HG03135 (cell line): ENCODE results near the gene TBC1D3B.
A peak's percentile ranks its signal among the peaks of the same experiment; 100 is the strongest.
"Not testable (repeated sequence)": the region's sequence is repeated elsewhere in the genome, so short reads cannot be mapped to it uniquely, and the experiment has no call there.

Source experiments
- ATAC-seq: cut with Tn5 transposase; IDR thresholded peaks from one replicate; pipeline ENCODE4 v1.9.1; 2021; ENCODE audit warnings: mild to moderate bottlenecking, moderate library complexity; ENCODE audit not compliant: unreplicated experiment

The TBC1D3B gene

GRCh38 chr17:36176536-36176935, at the start of gene TBC1D3B:
TSS of gene TBC1D3B (minus strand) at chr17:36176636. CDS start at chr17:36175050, 1,586 bp downstream.
- ATAC-seq: not testable (repeated sequence)

GRCh38 chr17:36222967-36223366, 46.5 kb upstream of the TBC1D3B start:
- ATAC-seq: not testable (repeated sequence)

- ATAC-seq: not testable (repeated sequence)
These were observed 45.2 kb upstream of the TBC1D3B start for GRCh38 chr17:36221581-36222100.

- not testable (repeated sequence) for ATAC-seq
These were observed 44.5 kb upstream of the TBC1D3B start for GRCh38 chr17:36220737-36221580.

DNA sequence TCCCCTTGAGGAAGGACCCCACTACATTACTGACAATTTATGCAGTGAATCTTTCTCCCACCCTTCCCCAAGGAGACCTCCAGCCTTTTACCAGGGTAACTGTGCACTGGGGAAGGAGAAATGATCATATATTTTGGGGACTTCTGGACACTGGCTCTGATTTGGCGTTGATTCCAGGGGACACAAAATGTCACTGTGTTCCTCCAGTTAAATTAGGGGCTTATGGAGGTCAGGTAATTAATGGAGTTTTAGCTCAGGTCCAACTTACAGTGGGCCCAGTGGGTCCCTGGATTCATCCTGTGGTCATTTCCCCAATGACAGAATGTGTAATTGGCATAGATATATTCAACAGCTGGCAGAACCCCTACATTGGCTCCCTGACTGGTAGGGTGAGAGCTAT, 43.1 kb upstream of the TBC1D3B start:
- not testable (repeated sequence) for ATAC-seq

- ATAC-seq: not testable (repeated sequence)
These were observed 39.2 kb upstream of the TBC1D3B start for GRCh38 chr17:36215406-36216308.

- no peak for ATAC-seq
These were observed 38.5 kb upstream of the TBC1D3B start for GRCh38 chr17:36214918-36215317.

- ATAC-seq: no peak
These were observed 37.3 kb upstream of the TBC1D3B start for GRCh38 chr17:36213695-36214094.

- no peak for ATAC-seq
These were observed 36.5 kb upstream of the TBC1D3B start for GRCh38 chr17:36212966-36213365.

- ATAC-seq: no peak
These were observed 35.8 kb upstream of the TBC1D3B start for GRCh38 chr17:36212272-36212605.

GRCh38 chr17:36211484-36212271, 35.2 kb upstream of the TBC1D3B start:
- ATAC-seq: not testable (repeated sequence)

DNA sequence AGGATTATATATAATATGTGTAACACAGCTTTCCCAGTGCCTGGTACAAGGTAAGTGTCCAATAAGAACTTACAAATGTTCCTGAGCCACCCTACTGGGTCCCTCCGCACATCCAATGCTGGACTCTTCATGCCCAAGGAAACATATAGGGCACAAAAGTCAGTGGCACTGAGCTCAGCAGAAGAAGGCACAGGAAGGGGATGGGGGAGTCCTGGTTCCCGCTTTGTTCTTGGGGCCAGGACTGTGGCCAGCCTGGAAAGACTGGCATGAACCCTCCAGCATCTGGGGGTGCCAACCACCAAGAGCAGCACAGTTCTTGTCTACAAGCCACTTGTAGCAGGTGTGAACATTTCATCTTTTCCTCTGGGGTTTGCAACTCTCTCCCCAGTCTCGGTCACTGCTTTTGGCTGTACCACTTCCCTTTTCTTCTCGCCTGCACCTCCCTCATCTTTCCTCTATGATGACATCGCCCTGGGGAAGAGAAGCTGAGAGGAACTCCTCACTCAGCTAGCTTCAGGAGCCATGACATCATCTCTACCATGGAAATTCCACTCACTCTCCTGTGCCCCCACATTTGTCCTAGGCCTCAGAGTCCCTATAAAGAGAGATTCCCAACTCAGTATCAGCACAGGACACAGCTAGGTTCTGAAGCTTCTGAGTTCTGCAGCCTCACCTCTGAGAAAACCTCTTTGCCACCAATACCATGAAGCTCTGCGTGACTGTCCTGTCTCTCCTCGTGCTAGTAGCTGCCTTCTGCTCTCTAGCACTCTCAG, 34.2 kb upstream of the TBC1D3B start, which contains the start of gene CCL4L2:
Gene CCL4L2 (plus strand): TSS at position 625 of the 773 bp plus-strand sequence.
- peak; percentile 64 for ATAC-seq

DNA sequence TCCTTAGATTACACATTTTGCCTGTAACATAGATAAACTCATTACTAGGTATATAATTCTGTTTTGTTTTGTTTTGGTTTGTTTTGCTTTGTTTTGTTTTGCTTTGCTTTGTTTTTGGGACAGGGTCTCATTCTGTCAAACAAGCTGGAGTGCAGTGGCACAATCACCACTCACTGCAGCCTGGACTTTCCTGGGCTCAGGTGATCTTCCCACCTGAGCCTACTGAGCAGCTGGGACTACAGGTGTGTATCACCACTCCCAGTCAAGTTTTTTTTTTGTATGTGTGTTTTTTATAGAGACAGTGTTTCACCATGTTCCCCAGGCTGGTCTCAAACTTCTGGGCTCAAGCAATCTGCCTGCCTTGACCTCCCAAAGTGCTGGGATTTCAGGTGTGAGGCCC, 33.1 kb upstream of the TBC1D3B start:
- no peak for ATAC-seq

GRCh38 chr17:36207383-36207782, 30.9 kb upstream of the TBC1D3B start:
- ATAC-seq: not testable (repeated sequence)

DNA sequence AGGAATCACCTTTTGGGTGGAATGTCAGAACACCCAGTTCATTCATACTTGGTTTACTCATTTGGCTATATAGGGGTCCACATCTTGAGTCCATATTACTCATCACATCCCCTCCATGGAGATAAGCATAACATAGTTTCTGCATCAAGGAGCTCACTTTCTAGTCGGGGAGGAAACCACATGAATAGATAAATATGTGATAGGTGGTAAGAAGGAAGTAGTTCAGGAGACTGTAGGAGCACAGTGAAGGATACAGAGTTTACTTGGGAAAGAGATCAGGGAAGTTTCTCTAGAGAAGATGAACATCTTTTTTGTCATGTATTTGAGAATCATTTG, 30.0 kb upstream of the TBC1D3B start:
- not testable (repeated sequence) for ATAC-seq

GRCh38 chr17:36205637-36206485, 29.4 kb upstream of the TBC1D3B start:
- no peak for ATAC-seq

DNA sequence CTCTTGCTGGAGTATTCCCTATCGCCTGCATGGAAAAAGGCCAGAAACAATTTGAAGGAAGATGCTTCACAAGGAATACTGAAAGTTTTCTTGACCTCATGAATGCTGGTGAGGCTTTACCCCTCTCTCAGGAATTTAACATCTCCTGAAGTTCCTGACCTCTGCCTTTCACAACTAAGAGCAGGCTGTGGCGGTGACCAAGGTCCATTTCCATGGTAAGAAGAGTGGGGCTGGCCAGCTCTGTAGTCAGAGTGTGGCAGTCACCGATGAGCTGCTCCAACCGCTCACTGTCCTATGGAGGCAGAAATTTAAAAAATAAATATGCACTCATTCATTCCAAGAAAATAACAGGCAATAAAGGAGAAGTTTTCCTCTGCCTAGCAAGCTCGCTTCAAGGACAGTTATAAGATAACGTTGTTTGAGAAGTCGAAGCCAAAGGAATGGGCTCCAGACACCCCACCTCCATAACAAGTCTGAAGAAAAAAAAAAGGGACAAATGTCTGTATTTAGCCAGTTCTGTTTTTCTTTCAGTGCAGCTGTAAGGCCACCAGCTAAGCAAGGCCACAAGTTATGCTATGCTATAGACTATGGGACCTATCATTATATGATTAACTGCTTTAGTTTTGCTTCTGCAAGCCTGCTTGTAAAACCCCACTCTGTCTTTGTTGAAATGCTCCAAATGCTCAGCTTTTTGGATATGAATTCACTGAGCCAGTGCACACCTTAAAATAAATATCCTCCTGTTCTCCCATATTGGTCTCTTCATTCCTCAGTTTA, 28.5 kb upstream of the TBC1D3B start:
- ATAC-seq: no peak

- ATAC-seq: no peak
These were observed 26.9 kb upstream of the TBC1D3B start for GRCh38 chr17:36203335-36203734.
